HCT116 (cell line): ENCODE measurements around the gene SSH2. TPM values are rescaled to one million over a fixed set of nuclear protein-coding genes. Genes with fewer than 3 reads are reported as not detected.

Experiments
- ATAC-seq: fragments of 200-7000 bp; cut with Tn5 transposase; 2 replicates; pipeline ENCODE4 v1.9.1; 2020; ENCODE audit warnings: mild to moderate bottlenecking, moderate library complexity
- BruUV-seq: library from RNA; stranded (reverse); fragments of 400-500 nt; replicated peaks from 2 replicates; lab custom pipeline; 2021; lab: Mats Ljungman, UMichigan
- CTCF ChIA-PET: fragments of 300-600 bp; sonication (Branson Sonifier 250); formaldehyde crosslinking; loops from one replicate; lab custom pipeline; 2021; ENCODE audit warnings: antibody characterized with exemption; lab: Charles Lee
- POLR2A ChIA-PET: fragments of 300-600, 350-600 bp; sonication (Branson Sonifier 250); formaldehyde crosslinking; loops from one replicate; lab custom pipeline; 2021; ENCODE audit warnings: antibody characterized with exemption; lab: Charles Lee
- RAD21 ChIA-PET, 2 experiments: fragments of 300-600 bp; sonication (Branson Sonifier 250); formaldehyde crosslinking; loops; one replicate each; lab custom pipeline; 2023; ENCODE audit warnings: low total read pairs in 2 of 2; ENCODE audit not compliant: uncharacterized antibody in 2 of 2, unreplicated experiment in 2 of 2, low non-redundant PET in 1 of 2; lab: Charles Lee
- DNase-seq: peaks from one replicate; pipeline ENCODE4 v3.0.0-alpha.2; 2010; ENCODE audit warnings: low read depth, low spot score
- H2AFZ ChIP-seq: fragments of 200-600 bp; shearing (Covaris generic), sonication (generic); 2 replicates; pipeline ENCODE4 v1.6.1; 2017; ENCODE audit warnings: low read depth, mixed run types, mixed read lengths, antibody characterized with exemption, low read length; ENCODE audit not compliant: poor library complexity, severe bottlenecking
- H3K27ac ChIP-seq: 2 replicates; pipeline ENCODE4 v1.5.1; 2012; ENCODE audit warnings: low read depth, low read length
- H3K27me3 ChIP-seq: fragments of 200-600 bp; sonication (generic); 2 replicates; pipeline ENCODE4 v1.6.1; 2016; ENCODE audit warnings: mixed run types, low read length, mixed read lengths; ENCODE audit not compliant: insufficient read depth
- H3K36me3 ChIP-seq, 2 experiments: fragments of 200-500 bp in 1 of 2; fragments of 200-600 bp in 1 of 2; sonication (Bioruptor generic) in 1 of 2; sonication (generic) in 1 of 2; 2 replicates each; pipeline versions ENCODE4 v1.5.1 to v1.6.1; 2014 to 2016; ENCODE audit warnings: low read length in 2 of 2, inconsistent platforms in 1 of 2, mixed read lengths in 1 of 2, mixed run types in 1 of 2; ENCODE audit not compliant: insufficient read depth in 2 of 2, control insufficient read depth in 1 of 2
- H3K4me1 ChIP-seq, 2 experiments: fragments of 200-600 bp in 1 of 2; sonication (generic) in 1 of 2; 2 replicates each; pipeline versions ENCODE4 v1.5.1 to v1.6.1; 2012 to 2017; ENCODE audit warnings: low read length in 2 of 2, inconsistent platforms in 1 of 2, mild to moderate bottlenecking in 1 of 2, mixed read lengths in 1 of 2, mixed run types in 1 of 2, moderate library complexity in 1 of 2; ENCODE audit not compliant: insufficient read depth in 2 of 2, control insufficient read depth in 1 of 2
- H3K4me2 ChIP-seq: fragments of 200-600 bp; sonication (generic); 2 replicates; pipeline ENCODE4 v1.6.1; 2017; ENCODE audit warnings: mixed run types, low read length, mixed read lengths
- H3K4me3 ChIP-seq, 2 experiments: fragments of 200-600 bp in 1 of 2; sonication (generic) in 1 of 2; replicated peaks in 1 of 2; 2 replicates each; pipeline ENCODE4 v1.5.1; 2011 to 2016; ENCODE audit warnings: low read length in 2 of 2, control low read depth in 1 of 2, low read depth in 1 of 2, mild to moderate bottlenecking in 1 of 2, mixed read lengths in 1 of 2, mixed run types in 1 of 2
- H3K79me2 ChIP-seq: fragments of 200-600 bp; sonication (generic); 2 replicates; pipeline ENCODE4 v1.6.1; 2017; ENCODE audit warnings: mild to moderate bottlenecking, mixed run types, low read length, moderate library complexity, mixed read lengths; ENCODE audit not compliant: insufficient read depth
- H3K9ac ChIP-seq: fragments of 200-600 bp; sonication (generic); 2 replicates; pipeline ENCODE4 v1.6.1; 2016; ENCODE audit warnings: low read length, mixed read lengths
- H3K9me2 ChIP-seq: fragments of 200-600 bp; sonication (generic), shearing (Covaris generic); 2 replicates; pipeline ENCODE4 v1.6.1; 2017; ENCODE audit warnings: mixed run types, mild to moderate bottlenecking, moderate library complexity; ENCODE audit not compliant: insufficient read depth
- H3K9me3 ChIP-seq, 2 experiments: fragments of 200-500 bp in 1 of 2; fragments of 200-600 bp in 1 of 2; sonication (Bioruptor generic) in 1 of 2; sonication (generic) in 1 of 2; 2 replicates each; pipeline ENCODE4 v1.6.1; 2014 to 2017; ENCODE audit warnings: low read length in 2 of 2, mixed read lengths in 2 of 2, inconsistent platforms in 1 of 2, low read depth in 1 of 2, mild to moderate bottlenecking in 1 of 2, mixed run types in 1 of 2, moderate library complexity in 1 of 2; ENCODE audit not compliant: control insufficient read depth in 1 of 2, insufficient read depth in 1 of 2
- H4K20me1 ChIP-seq: fragments of 200-600 bp; sonication (generic), shearing (Covaris generic); 2 replicates; pipeline ENCODE4 v1.6.1; 2017; ENCODE audit warnings: mixed run types, mild to moderate bottlenecking, moderate library complexity; ENCODE audit not compliant: insufficient read depth
- CTCF ChIP-seq, 3 experiments: fragments of 200-600 bp in 1 of 3; sonication (generic) in 1 of 3; IDR thresholded peaks in 2 of 3; conservative IDR thresholded peaks in 1 of 3; 2 replicates each; pipeline ENCODE4 v1.5.1; 2012 to 2017; ENCODE audit warnings: low read depth in 2 of 3, low read length in 2 of 3, antibody characterized with exemption in 1 of 3, borderline replicate concordance in 1 of 3, control low read depth in 1 of 3, mild to moderate bottlenecking in 1 of 3, mixed read lengths in 1 of 3, mixed run types in 1 of 3, moderate library complexity in 1 of 3; ENCODE audit not compliant: insufficient read depth in 1 of 3
- EGR1 ChIP-seq: IDR thresholded peaks from 2 replicates; pipeline ENCODE4 v1.6.1; 2012; ENCODE audit warnings: low read depth
- ELF1 ChIP-seq: IDR thresholded peaks from 2 replicates; pipeline ENCODE4 v1.6.1; 2012; ENCODE audit warnings: low read depth, borderline replicate concordance
- EZH2 ChIP-seq: fragments of 200-600 bp; sonication (generic); IDR thresholded peaks from 2 replicates; pipeline ENCODE4 v1.6.1; 2017; ENCODE audit warnings: antibody characterized with exemption, mixed run types
- EZH2phosphoT487 ChIP-seq: fragments of 200-600 bp; IDR thresholded peaks from 2 replicates; pipeline ENCODE4 v1.6.1; 2018; ENCODE audit warnings: antibody characterized with exemption, borderline replicate concordance
- FOSL1 ChIP-seq: IDR thresholded peaks from 2 replicates; pipeline ENCODE4 v1.6.1; 2012; ENCODE audit warnings: low read depth
- MAX ChIP-seq: IDR thresholded peaks from 2 replicates; pipeline ENCODE4 v1.6.1; 2012
- RAD21 ChIP-seq: IDR thresholded peaks from 2 replicates; pipeline ENCODE4 v1.6.1; 2012; ENCODE audit warnings: low read depth, mild to moderate bottlenecking
- REST ChIP-seq: IDR thresholded peaks from 2 replicates; pipeline ENCODE4 v1.6.1; 2012; ENCODE audit warnings: low read depth
- SIN3A ChIP-seq: IDR thresholded peaks from 2 replicates; pipeline ENCODE4 v1.6.1; 2012; ENCODE audit warnings: low read depth
- TCF7L2 ChIP-seq: IDR thresholded peaks from 2 replicates; pipeline ENCODE4 v1.7.0; 2011; ENCODE audit warnings: borderline replicate concordance, inconsistent platforms; ENCODE audit not compliant: insufficient read depth, insufficient read length; ENCODE audit errors: extremely low read depth
- YY1 ChIP-seq: IDR thresholded peaks from 2 replicates; pipeline ENCODE4 v1.6.1; 2011; ENCODE audit warnings: low read length, low read depth, moderate library complexity, mild to moderate bottlenecking; ENCODE audit not compliant: insufficient replicate concordance; ENCODE audit errors: extremely low read depth
- ZNF274 ChIP-seq: fragments of 200-500 bp; sonication (Bioruptor generic); IDR thresholded peaks from 2 replicates; pipeline ENCODE4 v1.6.1; 2014; ENCODE audit warnings: mild to moderate bottlenecking, low read depth, low read length, inconsistent platforms
- intact Hi-C: fragments of 100-400 bp; cut with micrococcal nuclease; formaldehyde crosslinking; loops from 2 replicates; pipeline ENCODE4 v1.10.0; 2022
- total RNA-seq: library from RNA; stranded (reverse); gene quantifications from one replicate; pipeline ENCODE4 v1.2.1, GENCODE V29; 2021; ENCODE audit not compliant: unreplicated experiment
- TF ChIP-seq, protein P1 (sequence below): IDR thresholded peaks from 2 replicates; pipeline ENCODE4 v1.6.1; 2011; ENCODE audit warnings: mild to moderate bottlenecking, low read length, moderate library complexity; ENCODE audit not compliant: insufficient replicate concordance; ENCODE audit errors: extremely low read depth
- TF ChIP-seq, protein P2 (sequence below): IDR thresholded peaks from 2 replicates; pipeline ENCODE4 v1.6.1; 2012

Gene SSH2
- total RNA-seq, 1 experiment from 2014 or later = 17.0 TPM

GRCh38 chr17:29663155-29663554 is 266.9 kb downstream of the SSH2 start:
- intact Hi-C loops = no loop called here
- no peak overlapping the region for H3K4me3 ChIP-seq
- no peak for ATAC-seq
- H3K27me3 ChIP-seq = no peaks in the 10 kb centered on the region
- H2AFZ ChIP-seq = no peak overlapping the region
- DNase-seq = no peak
- H3K9ac ChIP-seq = no peak overlapping the region
- no peaks in the 10 kb centered on the region for H3K9me3 ChIP-seq
- H3K4me2 ChIP-seq = no peak overlapping the region
- no TSS peak for BruUV-seq
- H3K79me2 ChIP-seq = no peaks in the 10 kb centered on the region
- H3K9me2 ChIP-seq = no peaks in the 10 kb centered on the region
- no peak for TF ChIP-seq SIN3A
- TF ChIP-seq FOSL1 = no peak
- no peak for TF ChIP-seq REST
- TF ChIP-seq TCF7L2 = no peak
- TF ChIP-seq ZNF274 = no peak
- TF ChIP-seq, protein P1, sequence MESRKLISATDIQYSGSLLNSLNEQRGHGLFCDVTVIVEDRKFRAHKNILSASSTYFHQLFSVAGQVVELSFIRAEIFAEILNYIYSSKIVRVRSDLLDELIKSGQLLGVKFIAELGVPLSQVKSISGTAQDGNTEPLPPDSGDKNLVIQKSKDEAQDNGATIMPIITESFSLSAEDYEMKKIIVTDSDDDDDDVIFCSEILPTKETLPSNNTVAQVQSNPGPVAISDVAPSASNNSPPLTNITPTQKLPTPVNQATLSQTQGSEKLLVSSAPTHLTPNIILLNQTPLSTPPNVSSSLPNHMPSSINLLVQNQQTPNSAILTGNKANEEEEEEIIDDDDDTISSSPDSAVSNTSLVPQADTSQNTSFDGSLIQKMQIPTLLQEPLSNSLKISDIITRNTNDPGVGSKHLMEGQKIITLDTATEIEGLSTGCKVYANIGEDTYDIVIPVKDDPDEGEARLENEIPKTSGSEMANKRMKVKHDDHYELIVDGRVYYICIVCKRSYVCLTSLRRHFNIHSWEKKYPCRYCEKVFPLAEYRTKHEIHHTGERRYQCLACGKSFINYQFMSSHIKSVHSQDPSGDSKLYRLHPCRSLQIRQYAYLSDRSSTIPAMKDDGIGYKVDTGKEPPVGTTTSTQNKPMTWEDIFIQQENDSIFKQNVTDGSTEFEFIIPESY = no peak
- TF ChIP-seq MAX = no peak
- TF ChIP-seq, protein P2, sequence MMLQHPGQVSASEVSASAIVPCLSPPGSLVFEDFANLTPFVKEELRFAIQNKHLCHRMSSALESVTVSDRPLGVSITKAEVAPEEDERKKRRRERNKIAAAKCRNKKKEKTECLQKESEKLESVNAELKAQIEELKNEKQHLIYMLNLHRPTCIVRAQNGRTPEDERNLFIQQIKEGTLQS = no peak
- TF ChIP-seq CTCF (IDR thresholded peaks at IDR 0.05 in 2 of 3, conservative IDR thresholded peaks at IDR 0.05 in 1 of 3; ENCODE audit: borderline replicate concordance in 1 of 3, insufficient read depth in 1 of 3, low read depth in 2 of 3, low read length in 2 of 3) = no peak
- no peak for TF ChIP-seq EZH2phosphoT487
- no peak for TF ChIP-seq RAD21
- no peak for TF ChIP-seq EZH2
- TF ChIP-seq EGR1 = no peak
- no peak for TF ChIP-seq YY1
- no peak for TF ChIP-seq ELF1
- H4K20me1 ChIP-seq = no peaks in the 10 kb centered on the region
- H3K4me1 ChIP-seq = peaks cover 9 to 33% of the 10 kb centered on the region in 2 experiments
- H3K27ac ChIP-seq = no peak overlapping the region
- H3K36me3 ChIP-seq = no peaks in the 10 kb centered on the region
- ChIA-PET POLR2A (no interaction called here), CTCF (no interaction called here), RAD21 (no interaction called here)
